Nephron (organoid): Measurements from ENCODE around the gene BCDIN3D.

ENCODE experiments used
- H3K27ac Mint-ChIP-seq, 3 experiments: 2 replicates each; pipeline ENCODE4 v1.8.0; 2020; ENCODE audit warnings: mixed read lengths in 3 of 3, mild to moderate bottlenecking in 2 of 3, moderate library complexity in 1 of 3
- H3K27me3 Mint-ChIP-seq: 2 replicates; pipeline ENCODE4 v1.8.0; 2021; ENCODE audit warnings: low read depth, mild to moderate bottlenecking, moderate library complexity, mixed read lengths
- H3K36me3 Mint-ChIP-seq: 2 replicates; pipeline ENCODE4 v1.8.0; 2020; ENCODE audit warnings: low read depth, mixed read lengths
- H3K4me1 Mint-ChIP-seq: 2 replicates; pipeline ENCODE4 v1.8.0; 2020; ENCODE audit warnings: mixed read lengths
- H3K4me3 Mint-ChIP-seq, 3 experiments: 2 replicates each; pipeline ENCODE4 v1.8.0; 2020; ENCODE audit warnings: mild to moderate bottlenecking in 3 of 3, mixed read lengths in 3 of 3, moderate library complexity in 2 of 3
- H3K9me3 Mint-ChIP-seq: 2 replicates; pipeline ENCODE4 v1.8.0; 2020; ENCODE audit warnings: mixed read lengths
- TF ChIP-seq, protein P1 (sequence below), 3 experiments: fragments of 200-600 bp; sonication (generic); IDR thresholded peaks; one replicate each; pipeline ENCODE4 v1.5.0; 2021; ENCODE audit warnings: antibody characterized with exemption in 3 of 3; ENCODE audit not compliant: unreplicated experiment in 3 of 3

The BCDIN3D gene

DNA sequence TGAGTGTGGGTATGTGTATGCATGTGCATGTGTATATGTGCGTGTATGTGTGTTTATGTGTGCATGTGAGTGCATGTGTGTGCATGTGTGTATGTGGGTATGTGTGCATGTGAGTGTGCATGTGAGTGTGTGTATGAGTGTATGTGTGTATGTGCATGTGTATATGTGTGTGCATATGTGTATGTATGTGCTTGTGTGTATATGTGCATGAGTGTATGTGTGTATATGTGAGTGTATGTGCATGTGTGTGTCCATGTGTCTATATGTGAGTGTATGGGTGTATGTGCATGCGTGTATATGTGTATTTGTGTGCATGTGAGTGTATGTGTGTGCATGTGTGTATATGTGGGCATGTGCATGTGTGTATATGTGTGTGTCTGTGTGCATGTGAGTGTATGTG, 35.1 kb upstream of the BCDIN3D start:
- Mint-ChIP-seq H3K27ac (peak overlapping the region in 1 of 3 experiments; percentile 0), H3K27me3 (peaks cover 37% of the 10 kb centered on the region), H3K9me3 (peaks cover 4% of the 10 kb centered on the region), H3K4me1 (peaks cover 20% of the 10 kb centered on the region), H3K4me3 (no peak overlapping the region), H3K36me3 (peaks cover 4% of the 10 kb centered on the region)
- TF ChIP-seq, protein P1, sequence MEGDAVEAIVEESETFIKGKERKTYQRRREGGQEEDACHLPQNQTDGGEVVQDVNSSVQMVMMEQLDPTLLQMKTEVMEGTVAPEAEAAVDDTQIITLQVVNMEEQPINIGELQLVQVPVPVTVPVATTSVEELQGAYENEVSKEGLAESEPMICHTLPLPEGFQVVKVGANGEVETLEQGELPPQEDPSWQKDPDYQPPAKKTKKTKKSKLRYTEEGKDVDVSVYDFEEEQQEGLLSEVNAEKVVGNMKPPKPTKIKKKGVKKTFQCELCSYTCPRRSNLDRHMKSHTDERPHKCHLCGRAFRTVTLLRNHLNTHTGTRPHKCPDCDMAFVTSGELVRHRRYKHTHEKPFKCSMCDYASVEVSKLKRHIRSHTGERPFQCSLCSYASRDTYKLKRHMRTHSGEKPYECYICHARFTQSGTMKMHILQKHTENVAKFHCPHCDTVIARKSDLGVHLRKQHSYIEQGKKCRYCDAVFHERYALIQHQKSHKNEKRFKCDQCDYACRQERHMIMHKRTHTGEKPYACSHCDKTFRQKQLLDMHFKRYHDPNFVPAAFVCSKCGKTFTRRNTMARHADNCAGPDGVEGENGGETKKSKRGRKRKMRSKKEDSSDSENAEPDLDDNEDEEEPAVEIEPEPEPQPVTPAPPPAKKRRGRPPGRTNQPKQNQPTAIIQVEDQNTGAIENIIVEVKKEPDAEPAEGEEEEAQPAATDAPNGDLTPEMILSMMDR (IDR thresholded peaks at IDR 0.05; ENCODE audit: unreplicated experiment in 3 of 3), result no peak

DNA sequence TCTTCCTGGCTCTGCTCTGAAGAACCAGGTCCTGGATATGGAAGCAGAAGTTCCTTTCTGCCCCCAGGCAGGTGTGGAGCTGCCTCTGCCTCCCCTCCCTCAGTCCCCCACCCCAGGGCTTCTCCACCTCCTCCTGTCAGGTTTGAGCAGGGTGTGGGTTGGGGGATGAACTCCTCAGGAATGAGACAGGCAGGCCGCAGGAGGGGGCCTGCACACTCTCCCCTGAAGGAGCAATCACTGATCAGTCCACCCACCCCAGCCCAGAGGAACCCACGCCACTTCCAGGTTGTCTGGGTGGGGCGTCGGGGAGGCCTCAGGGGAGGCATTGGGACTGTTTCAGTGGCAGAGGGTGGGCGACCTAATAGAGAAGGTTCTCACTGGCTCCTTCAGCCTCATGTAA, 34.2 kb upstream of the BCDIN3D start:
- Mint-ChIP-seq H3K4me1 (peaks cover 29% of the 10 kb centered on the region), H3K27me3 (peaks cover 37% of the 10 kb centered on the region), H3K9me3 (peaks cover 4% of the 10 kb centered on the region), H3K27ac (no peak overlapping the region), H3K4me3 (no peak overlapping the region), H3K36me3 (peaks cover 4% of the 10 kb centered on the region)
- TF ChIP-seq, protein P1 (IDR thresholded peaks at IDR 0.05; ENCODE audit: unreplicated experiment in 3 of 3), result no peak

DNA sequence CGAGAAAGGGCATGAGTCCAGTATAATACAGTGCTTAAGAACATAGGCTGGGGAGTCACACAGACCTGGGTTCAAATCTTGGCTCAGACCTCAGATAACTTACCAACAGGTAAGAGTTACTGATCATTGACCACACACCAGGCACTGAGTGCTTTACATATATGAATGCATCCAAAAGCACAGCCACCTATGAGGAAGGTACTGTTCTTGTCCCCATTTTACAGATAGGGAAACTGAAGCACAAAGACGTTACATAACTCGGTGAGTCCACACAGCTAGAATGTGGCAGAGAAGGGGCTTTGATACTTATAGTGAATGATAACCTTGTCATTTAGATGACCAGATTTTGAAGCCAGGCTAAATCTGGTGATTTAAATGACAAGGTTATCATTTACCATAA, 33.2 kb upstream of the BCDIN3D start:
- H3K4me1 Mint-ChIP-seq, result peaks cover 39% of the 10 kb centered on the region
- peaks cover 4% of the 10 kb centered on the region for H3K36me3 Mint-ChIP-seq
- H3K4me3 Mint-ChIP-seq, result no peak overlapping the region
- peaks cover 4% of the 10 kb centered on the region for H3K9me3 Mint-ChIP-seq
- TF ChIP-seq, protein P1 (IDR thresholded peaks at IDR 0.05; ENCODE audit: unreplicated experiment in 3 of 3), result no peak
- H3K27me3 Mint-ChIP-seq, result peaks cover 46% of the 10 kb centered on the region
- no peak overlapping the region for H3K27ac Mint-ChIP-seq

DNA sequence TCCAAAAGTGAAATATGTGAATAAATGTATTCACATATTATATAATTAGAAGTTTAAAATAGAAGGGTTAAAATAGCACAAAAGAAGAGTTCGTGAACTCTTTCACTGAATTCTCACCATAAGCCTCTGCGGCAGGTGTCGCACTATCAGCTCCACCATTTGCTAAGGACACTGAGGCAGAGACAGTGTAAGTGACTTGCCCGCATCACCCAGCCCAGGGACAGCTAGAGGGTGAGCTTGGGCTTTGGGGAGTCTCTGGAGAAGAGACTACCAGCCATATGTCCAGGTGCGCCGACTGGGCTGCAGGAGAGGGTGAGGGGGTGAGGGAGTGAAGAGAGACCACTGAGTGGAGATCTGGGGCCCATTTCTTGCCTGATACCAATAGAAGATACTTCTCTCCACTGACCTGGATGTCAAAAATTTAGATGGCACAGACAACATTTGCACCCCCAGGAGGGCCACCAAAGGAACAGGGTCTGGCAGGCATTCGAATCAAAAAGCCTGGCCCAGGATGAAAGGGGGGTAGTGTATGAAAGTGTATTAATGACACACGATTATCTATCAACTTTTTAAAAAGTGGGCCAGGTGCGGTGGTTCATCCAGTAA, 32.3 kb upstream of the BCDIN3D start:
- TF ChIP-seq, protein P1 (IDR thresholded peaks at IDR 0.05; ENCODE audit: unreplicated experiment in 3 of 3), result no peak
- H3K27ac Mint-ChIP-seq, result no peak overlapping the region
- no peak overlapping the region for H3K4me3 Mint-ChIP-seq
- H3K36me3 Mint-ChIP-seq, result peaks cover 4% of the 10 kb centered on the region
- H3K4me1 Mint-ChIP-seq, result peaks cover 46% of the 10 kb centered on the region
- peaks cover 40% of the 10 kb centered on the region for H3K27me3 Mint-ChIP-seq
- H3K9me3 Mint-ChIP-seq, result peaks cover 4% of the 10 kb centered on the region

DNA sequence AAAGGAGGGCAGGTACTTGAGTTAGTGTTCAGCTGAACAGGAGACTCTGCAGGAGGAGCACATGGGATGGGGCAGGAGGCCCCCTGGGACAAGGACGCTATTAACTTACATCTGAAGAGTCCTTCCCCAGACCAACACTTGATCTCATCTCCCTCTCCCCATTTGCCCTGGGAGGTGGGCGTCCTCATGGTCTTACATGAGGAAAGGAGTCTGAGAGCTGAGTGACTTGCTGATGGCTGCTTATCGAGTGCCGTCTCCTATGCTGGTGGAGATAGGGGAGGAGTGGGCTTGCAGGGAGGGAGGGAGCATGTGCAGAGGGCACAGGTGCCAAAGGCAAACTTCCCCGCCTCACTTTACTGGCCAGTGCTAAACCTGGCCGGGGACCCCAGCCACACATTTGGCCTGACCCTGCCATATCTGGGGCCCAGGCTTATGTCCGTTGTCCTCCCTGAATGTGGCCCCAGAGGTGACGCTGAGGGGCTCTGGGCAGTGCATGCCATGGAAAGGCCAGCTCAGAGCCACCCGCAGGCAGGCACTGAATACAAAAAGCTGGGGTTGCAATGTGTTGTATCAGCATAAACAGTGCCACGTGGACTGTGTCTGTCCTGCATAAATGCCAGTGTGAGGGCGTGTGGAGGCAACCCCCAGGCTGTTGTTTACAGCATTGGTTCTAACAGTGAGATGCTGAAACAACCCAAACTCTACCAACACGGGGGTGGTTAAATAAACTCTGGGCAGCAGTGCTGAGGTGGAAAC, 31.4 kb upstream of the BCDIN3D start:
- TF ChIP-seq, protein P1 (IDR thresholded peaks at IDR 0.05; ENCODE audit: unreplicated experiment in 3 of 3), result no peak

More for the DNA sequence above, 31.4 kb upstream of the BCDIN3D start:
- Mint-ChIP-seq H3K36me3 (peaks cover 4% of the 10 kb centered on the region), H3K9me3 (peaks cover 4% of the 10 kb centered on the region), H3K27ac (peak overlapping the region; percentile 46 to 54 (median 47)), H3K27me3 (peaks cover 38% of the 10 kb centered on the region), H3K4me1 (peaks cover 55% of the 10 kb centered on the region), H3K4me3 (no peak overlapping the region)
